MCF 10A (cell line): ENCODE results near the gene HOXC12. TPM values are rescaled to one million over a fixed set of nuclear protein-coding genes. Genes with fewer than 3 reads are reported as not detected.

Source experiments
- BruUV-seq: library from RNA; stranded (reverse); fragments of 400-500 nt; replicated peaks from 2 replicates; lab custom pipeline; 2021; lab: Mats Ljungman, UMichigan
- CTCF ChIA-PET: fragments of 300-600 bp; sonication (Branson Sonifier 250); formaldehyde crosslinking; extraction: SDS; loops from one replicate; lab custom pipeline; 2021; ENCODE audit warnings: antibody characterized with exemption, inconsistent platforms; lab: Yijun Ruan, JAX
- POLR2A ChIA-PET: fragments of 300-600, 350-650 bp; sonication (Branson Sonifier 250); formaldehyde crosslinking; extraction: SDS; loops from one replicate; lab custom pipeline; 2020; ENCODE audit warnings: antibody characterized with exemption, inconsistent platforms; lab: Yijun Ruan, JAX
- DNase-seq: peaks from one replicate; pipeline ENCODE4 v3.0.0-alpha.2; 2018; ENCODE audit not compliant: unreplicated experiment
- H3K27ac Mint-ChIP-seq: one replicate; pipeline ENCODE4 v1.8.0; 2022; ENCODE audit warnings: mild to moderate bottlenecking, low read depth, mixed read lengths; ENCODE audit not compliant: unreplicated experiment
- H3K27me3 Mint-ChIP-seq: one replicate; pipeline ENCODE4 v1.8.0; 2022; ENCODE audit warnings: mixed read lengths; ENCODE audit not compliant: insufficient read depth, unreplicated experiment
- H3K36me3 Mint-ChIP-seq: one replicate; pipeline ENCODE4 v1.8.0; 2022; ENCODE audit warnings: mild to moderate bottlenecking, moderate library complexity, mixed read lengths; ENCODE audit not compliant: insufficient read depth, unreplicated experiment
- H3K4me1 Mint-ChIP-seq: one replicate; pipeline ENCODE4 v1.8.0; 2022; ENCODE audit warnings: mixed read lengths; ENCODE audit not compliant: insufficient read depth, unreplicated experiment
- H3K4me3 Mint-ChIP-seq: one replicate; pipeline ENCODE4 v1.8.0; 2022; ENCODE audit warnings: mild to moderate bottlenecking, moderate library complexity, mixed read lengths; ENCODE audit not compliant: unreplicated experiment
- H3K9me3 Mint-ChIP-seq: one replicate; pipeline ENCODE4 v1.8.0; 2022; ENCODE audit warnings: mixed read lengths; ENCODE audit not compliant: unreplicated experiment
- intact Hi-C: fragments of 100-400 bp; cut with micrococcal nuclease; formaldehyde crosslinking; loops from 2 replicates; pipeline ENCODE4 v1.14.1; 2022
- total RNA-seq: library from RNA; stranded (reverse); gene quantifications from 2 replicates; pipeline ENCODE4 v1.2.3, GENCODE V29; 2022
- TF ChIP-seq, protein P1 (sequence below): fragments of 200-600 bp; IDR thresholded peaks from one replicate; pipeline ENCODE4 v1.8.0; 2022; ENCODE audit warnings: antibody characterized with exemption, mild to moderate bottlenecking; ENCODE audit not compliant: unreplicated experiment

Gene HOXC12
- total RNA-seq, 1 experiment from 2014 or later, result not detected

DNA sequence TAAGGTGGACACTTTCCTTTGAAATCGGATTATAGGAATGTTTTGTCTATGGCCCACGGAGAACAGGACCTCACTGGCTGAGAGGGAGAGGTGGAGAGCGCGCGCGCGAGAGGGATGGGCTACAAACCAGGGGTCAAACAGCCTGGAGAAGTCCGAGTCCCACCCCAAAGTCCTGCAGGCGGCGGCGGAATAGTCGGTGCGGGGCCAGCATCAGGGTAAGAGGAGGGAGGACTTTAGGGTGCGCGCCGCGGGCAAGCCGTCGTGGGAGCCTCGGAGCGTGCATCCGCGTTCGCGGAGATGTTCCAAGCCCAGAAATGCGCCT is 50.8 kb downstream of the HOXC12 start:
- H3K4me3 Mint-ChIP-seq, result no peak overlapping the region
- H3K27me3 Mint-ChIP-seq, result no peaks in the 10 kb centered on the region
- BruUV-seq, result no TSS peak
- POLR2A ChIA-PET, result interaction anchor here (0.6 to 2.7 kb wide), 9 partner anchors 12 to 1028 kb away, joined by 3 to 22 read pairs (median 5); partner anchors contain the start of genes HOXC6 and SMUG1
- intact Hi-C loops, result loop anchor here (10.0 kb wide), 1 partner anchor 359 kb away; the partner anchor contains the start of gene GPR84
- TF ChIP-seq, protein P1, sequence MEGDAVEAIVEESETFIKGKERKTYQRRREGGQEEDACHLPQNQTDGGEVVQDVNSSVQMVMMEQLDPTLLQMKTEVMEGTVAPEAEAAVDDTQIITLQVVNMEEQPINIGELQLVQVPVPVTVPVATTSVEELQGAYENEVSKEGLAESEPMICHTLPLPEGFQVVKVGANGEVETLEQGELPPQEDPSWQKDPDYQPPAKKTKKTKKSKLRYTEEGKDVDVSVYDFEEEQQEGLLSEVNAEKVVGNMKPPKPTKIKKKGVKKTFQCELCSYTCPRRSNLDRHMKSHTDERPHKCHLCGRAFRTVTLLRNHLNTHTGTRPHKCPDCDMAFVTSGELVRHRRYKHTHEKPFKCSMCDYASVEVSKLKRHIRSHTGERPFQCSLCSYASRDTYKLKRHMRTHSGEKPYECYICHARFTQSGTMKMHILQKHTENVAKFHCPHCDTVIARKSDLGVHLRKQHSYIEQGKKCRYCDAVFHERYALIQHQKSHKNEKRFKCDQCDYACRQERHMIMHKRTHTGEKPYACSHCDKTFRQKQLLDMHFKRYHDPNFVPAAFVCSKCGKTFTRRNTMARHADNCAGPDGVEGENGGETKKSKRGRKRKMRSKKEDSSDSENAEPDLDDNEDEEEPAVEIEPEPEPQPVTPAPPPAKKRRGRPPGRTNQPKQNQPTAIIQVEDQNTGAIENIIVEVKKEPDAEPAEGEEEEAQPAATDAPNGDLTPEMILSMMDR, result no peak
- no peaks in the 10 kb centered on the region for H3K9me3 Mint-ChIP-seq
- H3K27ac Mint-ChIP-seq, result no peak overlapping the region
- peaks cover 28% of the 10 kb centered on the region for H3K4me1 Mint-ChIP-seq
- CTCF ChIA-PET, result interaction anchor here (0.5 to 12.4 kb wide), 13 partner anchors 12 to 388 kb away, joined by 3 to 200 read pairs (median 4); partner anchors contain the start of genes HOXC5 and SMUG1
- H3K36me3 Mint-ChIP-seq, result peaks cover 9% of the 10 kb centered on the region
- DNase-seq, result no peak

DNA sequence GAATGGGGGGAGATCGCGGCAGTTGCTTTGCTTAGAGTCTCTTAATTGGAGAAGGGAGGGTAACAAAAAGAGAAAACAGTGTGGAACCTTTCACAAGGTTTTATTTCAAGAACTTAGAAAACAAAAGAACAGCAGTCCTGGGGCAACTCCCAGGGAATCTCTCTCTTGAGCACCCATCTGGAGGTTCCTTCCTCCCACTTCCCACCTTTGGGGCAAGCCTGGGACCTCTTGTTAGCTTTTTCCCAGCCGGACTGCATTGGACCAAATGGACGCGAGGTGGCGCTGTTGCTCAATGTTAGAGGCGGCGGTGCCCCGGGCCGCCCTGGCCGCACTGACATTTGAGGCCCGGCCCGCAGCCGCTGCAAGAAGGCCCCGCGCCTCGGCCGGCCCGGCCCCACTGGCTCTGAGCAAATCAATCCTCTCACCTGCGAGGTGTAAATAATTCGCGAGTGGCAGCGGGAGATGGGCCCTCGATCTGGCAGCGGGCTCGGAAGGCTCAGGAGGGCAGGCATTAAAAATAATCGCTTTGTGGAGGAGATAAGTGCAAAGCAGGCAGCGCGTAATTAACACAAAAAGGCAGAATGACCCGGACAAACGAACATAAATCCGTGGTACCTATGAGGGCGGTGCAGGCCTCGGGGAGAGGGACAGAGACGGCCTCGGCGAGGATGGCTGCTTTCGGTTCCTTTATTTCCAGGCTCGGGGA is 51.3 kb downstream of the HOXC12 start:
- intact Hi-C loops, result loop anchor here (1.0 to 10.0 kb wide), 6 partner anchors 15 to 359 kb away; partner anchors contain the start of gene GPR84
- Mint-ChIP-seq H3K27ac (no peak overlapping the region), H3K27me3 (no peaks in the 10 kb centered on the region), H3K9me3 (no peaks in the 10 kb centered on the region), H3K36me3 (peaks cover 9% of the 10 kb centered on the region), H3K4me1 (peaks cover 26% of the 10 kb centered on the region), H3K4me3 (no peak overlapping the region)
- peak; percentile 88 for DNase-seq
- BruUV-seq, result no TSS peak
- ChIA-PET POLR2A (interaction anchor here (0.6 to 2.7 kb wide), 9 partner anchors 11 to 1028 kb away, joined by 3 to 22 read pairs (median 5); partner anchors contain the start of genes HOXC6 and SMUG1), CTCF (interaction anchor here (0.5 to 12.4 kb wide), 17 partner anchors 11 to 387 kb away, joined by 3 to 200 read pairs (median 4); partner anchors contain the start of genes HOXC5 and SMUG1)
- TF ChIP-seq, protein P1, result peak; percentile 96

DNA sequence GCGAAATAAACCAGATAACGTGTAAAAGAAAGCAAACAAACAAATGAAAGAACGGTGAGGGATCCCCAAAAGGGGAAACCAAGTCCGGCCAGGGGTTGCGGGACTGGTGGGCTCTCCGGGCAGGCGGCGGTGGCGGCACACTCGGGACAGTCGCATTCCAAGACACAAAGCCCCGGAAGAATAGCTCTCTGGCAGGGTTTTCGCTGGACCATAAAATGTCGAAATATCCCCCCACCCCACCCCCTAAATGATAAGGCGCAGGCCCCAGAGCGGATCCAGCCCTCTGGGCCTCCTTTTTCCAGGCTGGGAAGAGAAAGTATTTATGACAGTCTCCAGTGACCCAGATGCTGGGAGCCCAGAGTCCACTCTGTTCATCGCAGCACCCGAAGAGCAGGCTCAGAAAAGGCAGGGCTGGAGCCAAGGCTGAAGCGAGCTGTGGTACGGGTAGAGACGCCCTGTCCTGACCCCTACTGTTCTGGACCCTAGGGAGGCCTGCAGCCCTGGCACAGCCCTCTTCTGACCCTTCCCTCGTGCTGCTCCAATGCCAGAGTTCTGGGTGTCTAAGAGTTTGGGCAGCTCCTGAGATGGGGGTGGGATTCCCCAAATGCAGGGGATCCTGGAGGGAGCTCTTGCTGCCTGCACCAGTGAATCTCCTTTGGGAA is 52.0 kb downstream of the HOXC12 start:
- Mint-ChIP-seq H3K4me1 (peaks cover 19% of the 10 kb centered on the region), H3K27ac (no peak overlapping the region), H3K9me3 (no peaks in the 10 kb centered on the region), H3K36me3 (peaks cover 9% of the 10 kb centered on the region), H3K27me3 (no peaks in the 10 kb centered on the region), H3K4me3 (no peak overlapping the region)
- ChIA-PET POLR2A (interaction anchor here (1.4 to 3.1 kb wide), 7 partner anchors 10 to 201 kb away, joined by 3 to 22 read pairs (median 6); partner anchors contain the start of gene SMUG1), CTCF (interaction anchor here (0.6 to 12.4 kb wide), 14 partner anchors 9 to 213 kb away, joined by 3 to 200 read pairs (median 5); partner anchors contain the start of genes HOXC5 and SMUG1)
- intact Hi-C loops, result loop anchor here (1.0 to 10.0 kb wide), 6 partner anchors 15 to 358 kb away; partner anchors contain the start of gene GPR84
- BruUV-seq, result no TSS peak
- no peak for DNase-seq
- TF ChIP-seq, protein P1, result no peak
